Osteoblast (primary cell): ENCODE measurements around the gene KCNJ14. TPM values are rescaled to one million over a fixed set of nuclear protein-coding genes. Genes with fewer than 3 reads are reported as not detected.

Experiments used
- DNase-seq: peaks from one replicate; pipeline ENCODE4 v3.0.0; 2011; ENCODE audit warnings: low spot score, mixed read lengths; ENCODE audit not compliant: insufficient read length; ENCODE audit errors: missing footprints
- H2AFZ ChIP-seq: 2 replicates; pipeline ENCODE4 v1.6.0; 2011; ENCODE audit warnings: mild to moderate bottlenecking, low read length
- H3K27ac ChIP-seq: 2 replicates; pipeline ENCODE4 v1.5.1; 2011; ENCODE audit warnings: mild to moderate bottlenecking, low read depth, low read length, moderate library complexity
- H3K27me3 ChIP-seq: 2 replicates; pipeline ENCODE4 v1.6.0; 2012; ENCODE audit warnings: mild to moderate bottlenecking, control low read depth, inconsistent platforms, low read length, moderate library complexity; ENCODE audit not compliant: insufficient read depth
- H3K36me3 ChIP-seq: 2 replicates; pipeline ENCODE4 v1.5.1; 2011; ENCODE audit warnings: mild to moderate bottlenecking, low read length, control low read depth, moderate library complexity; ENCODE audit not compliant: insufficient read depth
- H3K4me1 ChIP-seq: 2 replicates; pipeline ENCODE4 v1.5.1; 2011; ENCODE audit warnings: mild to moderate bottlenecking, low read length, control low read depth, moderate library complexity; ENCODE audit not compliant: insufficient read depth
- H3K4me2 ChIP-seq: 2 replicates; pipeline ENCODE4 v1.6.0; 2011; ENCODE audit warnings: mild to moderate bottlenecking, low read length; ENCODE audit not compliant: insufficient read depth
- H3K4me3 ChIP-seq: fragments of 200-600 bp; sonication (generic); 3 replicates; pipeline ENCODE4 v1.5.1; 2012; ENCODE audit warnings: mild to moderate bottlenecking, low read length, inconsistent platforms; ENCODE audit not compliant: insufficient read depth
- H3K79me2 ChIP-seq: 2 replicates; pipeline ENCODE4 v1.6.0; 2012; ENCODE audit warnings: mild to moderate bottlenecking, low read length, control low read depth, inconsistent platforms; ENCODE audit not compliant: insufficient read depth
- H3K9me3 ChIP-seq: 2 replicates; pipeline ENCODE4 v1.5.1; 2011; ENCODE audit warnings: low read depth, low read length, control low read depth
- H4K20me1 ChIP-seq: 2 replicates; pipeline ENCODE4 v1.6.0; 2012; ENCODE audit warnings: mild to moderate bottlenecking, low read length, control low read depth; ENCODE audit not compliant: insufficient read depth
- CTCF ChIP-seq: IDR thresholded peaks from 2 replicates; pipeline ENCODE4 v1.5.1; 2011; ENCODE audit warnings: mild to moderate bottlenecking, low read depth, low read length, moderate library complexity; ENCODE audit errors: extremely low read depth
- total RNA-seq: library from RNA; depleted of rRNA; stranded (reverse); fragments of >200 nt; gene quantifications from 2 replicates; pipeline ENCODE4 v1.2.3, GENCODE V29; 2012

Gene KCNJ14
- total RNA-seq, 1 donor, result 0.72 TPM

GRCh38 chr19:48445606-48446481 is 9.5 kb upstream of the KCNJ14 start, which contains the start of gene GRWD1:
Gene GRWD1 (plus strand): TSS chr19:48445983. CDS start chr19:48446006, 23 bp downstream.
- H3K79me2 ChIP-seq, result peaks cover 27% of the 10 kb centered on the region
- H3K36me3 ChIP-seq, result peaks cover 28% of the 10 kb centered on the region
- H3K9me3 ChIP-seq, result no peaks in the 10 kb centered on the region
- peak within 1 kb of the TSS; percentile 93 for H3K4me3 ChIP-seq
- DNase-seq, result peak; percentile 100
- no peaks in the 10 kb centered on the region for H4K20me1 ChIP-seq
- H3K27ac ChIP-seq, result peak within 1 kb of the TSS; percentile 90
- peak within 1 kb of the TSS; percentile 91 for H2AFZ ChIP-seq
- peak within 1 kb of the TSS; percentile 94 for H3K4me2 ChIP-seq
- H3K27me3 ChIP-seq, result peaks cover 5% of the 10 kb centered on the region
- H3K4me1 ChIP-seq, result peaks cover 18% of the 10 kb centered on the region
- TF ChIP-seq CTCF, result no peak

- Histone ChIP-seq H3K27ac (peak overlapping the region; percentile 90), H2AFZ (no peak overlapping the region)
Measured at GRCh38 chr19:48446579-48446978, 8.8 kb upstream of the KCNJ14 start.

GRCh38 chr19:48448563-48448962 is 6.8 kb upstream of the KCNJ14 start:
- Histone ChIP-seq H3K9me3 (no peaks in the 10 kb centered on the region), H3K4me3 (no peak overlapping the region), H3K79me2 (peaks cover 27% of the 10 kb centered on the region), H2AFZ (no peak overlapping the region), H3K36me3 (peaks cover 40% of the 10 kb centered on the region), H3K4me1 (peaks cover 18% of the 10 kb centered on the region), H3K4me2 (no peak overlapping the region), H3K27me3 (peaks cover 5% of the 10 kb centered on the region), H4K20me1 (peaks cover 2% of the 10 kb centered on the region), H3K27ac (no peak overlapping the region)
- DNase-seq, result peak; percentile 39
- TF ChIP-seq CTCF, result no peak

More at GRCh38 chr19:48446579-48446978, 8.8 kb upstream of the KCNJ14 start:
- Histone ChIP-seq H3K27me3 (peaks cover 5% of the 10 kb centered on the region), H3K4me1 (peaks cover 18% of the 10 kb centered on the region), H3K4me3 (peak overlapping the region; percentile 93), H3K4me2 (peak overlapping the region; percentile 94), H3K9me3 (no peaks in the 10 kb centered on the region), H3K36me3 (peaks cover 33% of the 10 kb centered on the region), H4K20me1 (no peaks in the 10 kb centered on the region), H3K79me2 (peaks cover 27% of the 10 kb centered on the region)
- no peak for TF ChIP-seq CTCF
- peak; percentile 76 for DNase-seq

GRCh38 chr19:48450441-48450840 is 4.9 kb upstream of the KCNJ14 start:
- Histone ChIP-seq H4K20me1 (peaks cover 5% of the 10 kb centered on the region), H3K27me3 (no peaks in the 10 kb centered on the region), H3K9me3 (no peaks in the 10 kb centered on the region), H3K79me2 (peaks cover 33% of the 10 kb centered on the region), H3K4me1 (peaks cover 5% of the 10 kb centered on the region), H2AFZ (no peak overlapping the region), H3K4me2 (no peak overlapping the region), H3K27ac (no peak overlapping the region), H3K4me3 (no peak overlapping the region), H3K36me3 (peaks cover 41% of the 10 kb centered on the region)
- peak; percentile 32 for DNase-seq
- no peak for TF ChIP-seq CTCF
